GM21723 (cell line): ENCODE results near the gene TIMM50.
"Not testable (repeated sequence)": the region's sequence is repeated elsewhere in the genome, so short reads cannot be mapped to it uniquely, and the experiment has no call there.

Experiments
- ATAC-seq: cut with Tn5 transposase; IDR thresholded peaks from one replicate; pipeline ENCODE4 v1.9.1; 2021; ENCODE audit warnings: mild to moderate bottlenecking, moderate library complexity; ENCODE audit not compliant: unreplicated experiment

Gene TIMM50

GRCh38 chr19:39480337-39481228, at the start of gene TIMM50:
Gene TIMM50, plus strand, starts transcription at chr19:39480838. Its CDS starts 16 bp downstream, at chr19:39480854.
- ATAC-seq = peak; percentile 88

- no peak for ATAC-seq
Observed at GRCh38 chr19:39432677-39433025, 48.0 kb upstream of the TIMM50 start.

GRCh38 chr19:39433480-39434079, 47.1 kb upstream of the TIMM50 start:
- no peak for ATAC-seq

GRCh38 chr19:39434123-39435076, 46.2 kb upstream of the TIMM50 start:
- ATAC-seq = no peak

DNA sequence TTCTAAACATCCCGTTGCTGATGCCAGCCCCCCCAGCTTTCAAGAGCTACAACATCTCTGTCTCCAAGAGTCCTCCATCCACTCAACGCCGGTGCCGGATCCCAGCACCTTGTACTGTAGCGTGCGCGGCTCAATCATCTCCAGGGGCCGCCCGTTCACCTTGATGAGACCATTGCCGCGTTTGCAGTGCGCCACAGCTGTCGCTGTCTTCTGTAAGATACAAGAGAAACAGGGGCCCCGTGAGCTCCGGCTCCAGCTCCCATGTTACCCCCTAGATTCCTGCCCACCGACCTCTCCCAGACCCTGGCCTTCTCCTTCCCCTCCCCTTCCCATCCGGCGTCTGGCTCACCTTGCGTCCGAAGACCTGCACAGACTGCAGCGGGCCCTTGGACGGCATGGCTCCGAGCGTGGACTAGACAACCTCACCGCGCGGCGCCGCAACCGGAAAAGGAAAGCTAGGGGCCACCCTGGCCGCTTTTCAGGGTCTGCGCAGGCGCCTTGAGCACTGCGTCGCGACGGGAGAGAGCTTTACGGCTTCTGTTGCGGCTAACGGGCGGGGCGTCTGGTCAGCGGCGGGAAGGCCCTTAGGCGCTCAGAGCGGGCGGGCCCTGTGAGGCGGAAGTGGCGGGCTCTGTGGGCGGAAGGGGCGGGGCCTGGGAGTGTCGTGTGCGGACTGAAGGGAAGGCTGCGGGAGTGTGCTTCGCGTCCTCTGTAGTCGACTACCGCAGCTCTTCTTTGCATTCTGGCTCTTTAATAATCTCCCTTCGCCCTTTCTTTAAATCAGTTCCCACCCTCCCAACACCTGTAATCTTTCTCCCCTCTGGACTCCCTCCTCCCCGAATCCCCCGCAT, 44.9 kb upstream of the TIMM50 start, which contains the start of gene RPS16:
RPS16 (minus strand) TSS at position 451 of the 851 bp plus-strand sequence; CDS start at position 397, 54 bp downstream.
- peak; percentile 66 for ATAC-seq

DNA sequence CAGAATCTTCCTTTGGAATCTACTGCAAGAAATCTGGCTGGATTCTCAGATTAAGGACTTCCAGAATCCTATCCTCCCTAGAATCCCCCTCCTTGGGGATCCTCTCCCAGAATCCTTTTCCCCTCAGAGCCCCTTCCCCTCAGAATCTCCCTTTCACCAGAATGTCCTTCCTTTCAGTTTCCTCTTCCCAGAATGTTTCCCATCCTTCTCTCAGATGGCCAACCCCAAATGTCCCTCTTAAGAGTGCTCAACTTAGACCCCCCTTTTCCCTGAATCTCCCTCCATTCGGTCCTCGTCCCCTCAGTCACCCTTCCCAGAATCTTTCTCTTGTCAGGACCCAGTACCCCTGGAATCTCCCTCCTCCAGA, 44.3 kb upstream of the TIMM50 start:
- ATAC-seq = no peak

DNA sequence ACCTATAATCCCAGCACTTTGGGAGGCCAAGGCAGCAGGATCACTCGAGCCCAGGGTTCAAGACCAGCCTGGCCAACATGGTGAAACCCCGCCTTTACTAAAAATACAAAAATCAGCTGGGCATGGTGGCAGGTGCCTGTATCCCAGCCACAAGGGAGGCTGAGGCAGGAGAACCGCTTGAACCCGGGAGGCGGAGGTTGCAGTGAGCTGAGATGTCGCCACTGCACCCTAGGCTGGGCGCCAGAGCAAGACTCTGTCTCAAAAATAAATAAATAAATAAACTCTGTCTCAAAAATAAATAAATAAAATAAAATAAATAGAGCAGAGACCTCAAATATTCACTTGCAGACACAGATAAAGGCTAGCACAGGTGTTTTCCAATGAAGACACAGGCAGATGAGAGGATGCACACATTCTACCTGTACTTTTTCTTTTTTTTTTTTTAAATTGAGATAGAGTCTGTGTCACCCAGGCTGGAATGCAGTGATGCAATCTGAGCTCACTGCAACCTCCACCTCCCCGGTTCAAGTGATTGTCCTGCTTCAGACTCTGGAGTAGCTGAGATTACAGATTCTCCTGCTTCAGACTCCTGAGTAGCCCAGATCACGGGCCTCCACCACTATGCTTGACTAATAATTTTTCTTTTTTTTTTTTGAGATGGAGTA, 42.2 kb upstream of the TIMM50 start:
- ATAC-seq = no peak

DNA sequence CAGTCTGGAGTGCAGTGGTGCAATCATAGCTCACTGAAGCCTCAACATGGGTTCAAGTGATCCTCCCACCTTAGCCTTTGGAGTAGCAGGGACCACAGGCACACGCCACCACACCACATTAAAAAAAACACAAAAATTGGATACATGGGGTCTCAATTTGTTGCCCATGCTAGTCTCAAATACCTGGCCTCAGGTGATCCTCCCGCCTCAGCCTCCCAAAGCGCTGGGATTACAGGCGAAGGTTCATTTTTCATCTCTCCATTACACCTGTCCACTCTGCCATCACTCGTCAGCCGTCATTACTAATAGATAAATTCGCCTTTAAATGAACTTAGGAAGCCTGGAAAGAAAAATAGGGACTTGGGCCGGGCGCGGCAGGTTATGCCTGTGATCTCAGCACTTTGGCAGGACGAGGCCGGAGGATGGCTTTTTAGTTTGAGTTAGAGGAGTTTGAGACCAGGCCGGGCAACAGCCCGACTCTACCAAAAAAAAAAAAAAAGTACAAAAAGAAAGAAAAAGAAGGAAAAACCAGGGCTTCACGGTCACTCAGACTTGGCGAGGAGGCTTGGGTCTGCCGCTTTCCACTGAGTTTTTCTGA, 35.9 kb upstream of the TIMM50 start:
- no peak for ATAC-seq

GRCh38 chr19:39445196-39446111, 35.2 kb upstream of the TIMM50 start, which contains the start of gene SUPT5H:
Gene SUPT5H, plus strand, starts transcription at chr19:39445582. Its CDS starts 309 bp downstream, at chr19:39445891.
- peak; percentile 78 for ATAC-seq

DNA sequence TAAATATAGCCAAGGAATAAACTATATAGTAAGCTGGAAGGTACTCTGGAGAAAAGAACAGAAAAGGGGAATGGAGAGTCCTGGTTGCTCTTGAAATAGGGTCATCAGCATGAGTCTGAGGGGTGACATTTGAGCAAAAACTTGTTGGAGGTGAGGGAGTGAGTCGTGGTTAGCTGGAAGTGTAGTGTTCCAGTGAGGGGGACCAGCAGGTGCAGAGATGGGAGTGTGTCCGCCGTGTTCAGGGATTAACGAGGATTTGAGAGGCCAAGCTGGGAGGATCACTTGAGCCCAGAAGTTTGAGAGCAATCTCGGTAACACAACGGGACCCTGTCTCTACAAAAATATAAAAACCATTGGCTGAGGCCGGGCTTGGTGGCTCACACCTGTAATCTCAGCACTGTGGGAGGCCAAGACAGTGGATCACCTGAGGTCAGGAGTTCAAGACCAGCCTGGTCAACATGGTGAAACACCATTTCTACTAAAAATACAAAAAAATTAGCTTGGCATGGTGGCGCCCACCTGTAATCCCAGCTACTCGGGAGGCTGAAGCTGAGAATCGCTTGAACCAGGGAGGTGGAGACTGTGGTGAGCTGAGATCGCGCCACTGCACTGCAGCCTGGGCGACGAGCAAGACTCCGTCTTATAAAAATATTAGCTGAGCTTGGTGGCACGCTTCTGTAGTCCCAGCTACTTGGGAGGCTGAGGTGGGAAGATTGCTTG, 34.1 kb upstream of the TIMM50 start:
- no peak for ATAC-seq

GRCh38 chr19:39448271-39448670, 32.4 kb upstream of the TIMM50 start:
- ATAC-seq = no peak

DNA sequence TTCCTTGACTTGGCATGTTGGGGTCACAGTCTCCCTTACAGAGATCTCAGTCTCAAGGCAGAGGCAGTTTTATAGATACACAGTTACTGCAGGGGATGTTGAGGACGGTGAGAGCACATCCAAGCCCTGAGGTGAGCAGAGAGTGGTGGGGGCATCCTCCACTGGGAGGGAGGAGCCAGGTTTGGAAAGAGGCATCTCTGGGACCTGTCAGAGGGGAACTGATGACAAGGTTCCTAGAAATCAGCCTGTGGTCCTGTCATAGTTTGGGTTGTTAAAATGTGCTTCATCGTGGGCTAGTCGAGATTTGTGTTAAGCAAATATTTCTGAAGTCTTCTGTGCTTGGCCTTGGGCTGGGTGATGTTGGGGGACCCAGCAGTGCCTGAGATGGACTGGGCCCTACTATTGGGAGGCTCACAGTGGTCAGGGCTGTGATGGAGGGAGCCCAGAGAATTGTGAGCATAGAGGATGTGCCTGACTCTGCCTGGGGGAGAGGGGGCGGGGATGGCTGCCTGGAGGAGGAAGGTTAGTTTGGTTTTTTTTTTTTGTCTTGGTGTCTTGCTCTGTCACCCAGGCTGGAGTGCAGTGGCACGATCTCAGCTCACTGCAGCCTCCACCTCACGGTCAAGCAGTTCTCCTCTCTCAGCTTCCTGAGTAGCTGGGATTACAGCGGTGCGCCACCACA, 31.4 kb upstream of the TIMM50 start:
- no peak for ATAC-seq

GRCh38 chr19:39451257-39451656, 29.4 kb upstream of the TIMM50 start:
- ATAC-seq = not testable (repeated sequence)

GRCh38 chr19:39463403-39463802, 17.2 kb upstream of the TIMM50 start:
- ATAC-seq = no peak

DNA sequence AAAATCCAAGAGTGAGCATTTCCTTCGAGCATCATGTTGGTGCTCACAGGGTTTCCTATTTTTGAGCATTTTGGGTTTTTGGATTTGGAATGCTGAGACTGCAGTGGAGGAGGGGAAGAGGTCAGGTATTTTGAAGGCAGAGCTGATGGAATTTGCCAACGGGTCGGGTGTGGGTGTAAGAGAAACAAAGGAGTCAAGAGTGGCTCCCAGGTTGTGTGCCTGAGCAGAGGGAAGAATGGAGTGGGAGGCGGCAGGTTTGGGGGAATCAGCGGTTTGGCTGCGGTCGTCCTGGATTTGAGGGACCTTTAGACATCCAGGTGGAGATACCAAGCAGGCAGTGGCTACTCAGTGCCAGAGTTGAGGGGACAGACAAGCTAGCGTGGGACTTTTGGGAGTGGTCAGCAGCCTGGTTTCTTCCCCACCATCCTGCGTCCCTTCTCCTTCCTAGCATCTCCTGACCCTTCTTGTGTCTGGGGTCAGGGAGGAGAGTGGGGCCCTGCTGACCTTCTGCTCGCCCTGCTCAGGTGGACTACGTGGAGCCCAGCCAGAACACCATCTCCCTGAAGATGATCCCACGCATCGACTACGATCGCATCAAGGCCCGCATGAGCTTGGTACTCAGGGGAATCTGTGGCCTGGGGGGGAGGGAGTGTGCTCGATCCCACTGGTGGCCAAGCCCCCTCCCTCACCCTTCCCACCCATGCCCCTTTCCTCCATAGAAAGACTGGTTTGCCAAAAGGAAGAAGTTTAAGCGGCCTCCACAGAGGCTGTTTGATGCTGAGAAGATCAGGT, 14.5 kb upstream of the TIMM50 start:
- ATAC-seq = no peak

GRCh38 chr19:39467941-39468340, 12.7 kb upstream of the TIMM50 start:
- no peak for ATAC-seq
